Stomach smooth muscle (tissue), 2 donors: ENCODE results near the gene KIAA2012.
"Not testable (repeated sequence)": the region's sequence is repeated elsewhere in the genome, so short reads cannot be mapped to it uniquely, and the experiment has no call there.

ENCODE experiments used
- H3K27ac ChIP-seq: one replicate; pipeline ENCODE4 v1.7.0; 2013; ENCODE audit warnings: mild to moderate bottlenecking, low read length, inconsistent platforms
- H3K27me3 ChIP-seq, 2 donors: one replicate each; pipeline ENCODE4 v1.7.0; 2013; ENCODE audit warnings: low read length in 2 of 2; ENCODE audit not compliant: insufficient read depth in 2 of 2, control insufficient read depth in 1 of 2
- H3K36me3 ChIP-seq, 2 donors: one replicate each; pipeline ENCODE4 v1.7.0; 2013; ENCODE audit warnings: low read length in 2 of 2; ENCODE audit not compliant: control insufficient read depth in 2 of 2, insufficient read depth in 2 of 2
- H3K4me1 ChIP-seq: one replicate; pipeline ENCODE4 v1.7.0; 2013; ENCODE audit warnings: low read length; ENCODE audit not compliant: control insufficient read depth, insufficient read depth
- H3K4me3 ChIP-seq, 2 donors: one replicate each; pipeline ENCODE4 v1.7.0; 2013; ENCODE audit warnings: low read length in 2 of 2
- H3K9ac ChIP-seq, 2 donors: one replicate each; pipeline ENCODE4 v1.7.0; 2013; ENCODE audit warnings: low read length in 2 of 2, mild to moderate bottlenecking in 1 of 2
- H3K9me3 ChIP-seq, 2 donors: one replicate each; pipeline ENCODE4 v1.7.0; 2013; ENCODE audit warnings: low read length in 2 of 2; ENCODE audit not compliant: control insufficient read depth in 2 of 2
- donor health status: healthy.
- donor health status: Pancreatic carcinoma.

KIAA2012 gene

GRCh38 chr2:202133909-202134265 lies 60.8 kb downstream of the KIAA2012 start:
- peaks cover 10% of the 10 kb centered on the region for H3K4me1 ChIP-seq
- H3K27me3 ChIP-seq, result no peaks in the 10 kb centered on the region
- no peak overlapping the region for H3K4me3 ChIP-seq
- H3K27ac ChIP-seq, result no peak overlapping the region
- H3K9ac ChIP-seq, result no peak overlapping the region
- no peaks in the 10 kb centered on the region for H3K36me3 ChIP-seq
- no peaks in the 10 kb centered on the region for H3K9me3 ChIP-seq

DNA sequence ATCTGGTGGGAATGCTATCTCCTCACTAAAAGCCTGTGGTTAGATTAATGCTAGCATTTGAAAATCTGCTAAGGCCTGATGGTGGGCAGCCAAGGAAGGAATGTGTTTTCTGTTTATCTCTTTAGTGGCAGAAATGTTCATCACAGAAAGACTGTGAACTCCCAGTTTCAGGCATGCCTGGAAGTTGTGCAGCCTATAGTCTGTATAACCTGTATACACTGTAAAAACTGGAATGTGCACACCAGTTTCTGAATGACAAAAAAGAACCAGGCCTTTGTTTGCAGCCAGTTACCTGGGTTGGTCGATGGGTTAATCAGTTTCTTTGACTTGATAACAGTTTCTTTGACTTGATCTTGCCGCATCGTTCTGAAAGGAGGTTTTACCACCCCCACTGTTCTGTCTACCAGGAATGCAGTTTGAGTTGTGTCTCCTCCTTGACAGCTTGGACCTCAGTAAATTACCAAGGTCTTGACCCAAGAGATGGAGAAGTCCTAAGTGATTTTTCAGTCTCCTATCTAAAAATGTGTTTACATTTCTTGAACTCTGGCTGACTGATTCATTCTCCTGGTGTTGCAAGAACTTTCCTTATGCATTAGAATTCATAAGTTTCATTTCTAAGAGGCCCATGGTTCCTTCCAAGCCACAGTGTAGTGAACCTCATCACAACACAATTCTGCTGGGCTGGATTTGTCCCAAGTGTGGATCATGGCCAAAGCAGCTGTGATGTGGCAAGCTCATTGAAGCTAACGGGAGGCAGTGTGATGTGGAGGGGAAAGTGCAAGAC lies 62.2 kb downstream of the KIAA2012 start:
- no peak overlapping the region for H3K27ac ChIP-seq
- H3K4me3 ChIP-seq, result no peak overlapping the region
- H3K4me1 ChIP-seq, result peaks cover 14% of the 10 kb centered on the region
- H3K9ac ChIP-seq, result no peak overlapping the region
- H3K9me3 ChIP-seq, result no peaks in the 10 kb centered on the region
- no peaks in the 10 kb centered on the region for H3K36me3 ChIP-seq
- H3K27me3 ChIP-seq, result no peaks in the 10 kb centered on the region

GRCh38 chr2:202136039-202136438 lies 63.0 kb downstream of the KIAA2012 start:
- not testable (repeated sequence) for H3K4me3 ChIP-seq, H3K9ac ChIP-seq, H3K9me3 ChIP-seq, H3K36me3 ChIP-seq, H3K27me3 ChIP-seq, H3K27ac ChIP-seq
- H3K4me1 ChIP-seq, result peaks cover 14% of the 10 kb centered on the region

GRCh38 chr2:202136526-202136925 lies 63.5 kb downstream of the KIAA2012 start:
- Histone ChIP-seq H3K27me3 (no peaks in the 10 kb centered on the region), H3K9ac (no peak overlapping the region), H3K4me1 (peaks cover 14% of the 10 kb centered on the region), H3K4me3 (no peak overlapping the region), H3K36me3 (no peaks in the 10 kb centered on the region), H3K9me3 (no peaks in the 10 kb centered on the region), H3K27ac (no peak overlapping the region)

DNA sequence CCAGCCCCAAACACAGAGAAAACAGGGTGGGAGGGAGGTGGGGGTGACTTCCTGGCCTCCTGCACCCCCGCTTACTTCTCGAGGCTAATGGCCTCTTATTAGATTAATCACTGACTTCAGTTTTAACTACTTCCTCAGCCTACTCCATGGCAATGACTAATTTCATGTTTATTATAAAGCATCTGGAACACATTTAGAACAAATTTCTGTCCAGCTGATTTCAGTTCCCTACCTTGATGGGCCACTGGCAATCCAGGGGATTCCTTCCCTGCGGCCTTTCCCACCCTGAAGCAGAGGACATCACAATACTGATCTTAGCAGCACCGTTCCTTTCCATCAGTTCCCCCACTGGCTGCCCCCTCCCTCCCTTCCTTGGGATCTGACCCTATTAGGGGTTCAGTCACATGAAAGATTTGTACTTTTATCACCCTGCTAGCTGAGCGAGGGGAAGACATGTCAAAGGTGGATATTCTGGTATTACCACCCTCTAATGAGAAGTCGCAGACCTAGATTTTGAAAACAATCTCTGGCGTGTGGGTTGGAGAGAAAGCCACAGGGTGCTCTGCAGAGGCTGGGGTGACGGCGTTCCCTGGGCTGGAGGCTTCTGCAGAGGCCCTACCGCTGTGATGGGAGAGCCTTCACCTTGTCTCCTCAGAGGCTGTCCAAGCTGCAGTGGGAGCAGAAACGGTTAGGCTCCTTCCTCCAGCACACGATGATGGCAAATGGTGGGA lies 67.6 kb downstream of the KIAA2012 start:
- Histone ChIP-seq H3K9me3 (no peaks in the 10 kb centered on the region), H3K4me3 (no peak overlapping the region), H3K36me3 (no peaks in the 10 kb centered on the region), H3K27ac (no peak overlapping the region), H3K4me1 (peaks cover 11% of the 10 kb centered on the region), H3K9ac (no peak overlapping the region), H3K27me3 (no peaks in the 10 kb centered on the region)

- Histone ChIP-seq H3K9me3 (no peaks in the 10 kb centered on the region), H3K27me3 (no peaks in the 10 kb centered on the region), H3K4me3 (no peak overlapping the region), H3K9ac (no peak overlapping the region), H3K36me3 (no peaks in the 10 kb centered on the region), H3K27ac (no peak overlapping the region), H3K4me1 (peaks cover 7% of the 10 kb centered on the region)
Measured at GRCh38 chr2:202141329-202141947, 68.4 kb downstream of the KIAA2012 start.

DNA sequence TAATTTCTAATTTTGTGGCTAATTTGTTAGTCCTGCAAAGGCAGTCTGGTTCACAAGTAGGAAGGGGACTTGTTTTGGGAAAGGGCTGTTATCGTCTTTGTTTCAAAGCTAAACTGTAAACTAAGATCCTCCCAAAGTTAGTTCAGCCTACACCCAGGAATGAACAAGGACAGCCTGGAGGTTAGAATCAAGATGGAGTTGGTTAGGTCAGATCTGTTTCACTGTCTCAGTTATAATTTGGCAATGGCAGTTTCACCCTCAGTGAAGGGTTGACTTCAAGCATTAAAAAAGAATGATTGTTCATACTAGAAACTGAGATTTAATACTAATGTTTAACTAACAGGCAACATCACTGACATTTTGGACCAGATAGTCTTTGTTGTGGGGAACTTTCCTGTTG lies 69.5 kb downstream of the KIAA2012 start:
- Histone ChIP-seq H3K9me3 (no peaks in the 10 kb centered on the region), H3K4me1 (peaks cover 3% of the 10 kb centered on the region), H3K27ac (no peak overlapping the region), H3K4me3 (no peak overlapping the region), H3K27me3 (no peaks in the 10 kb centered on the region), H3K9ac (no peak overlapping the region), H3K36me3 (no peaks in the 10 kb centered on the region)

DNA sequence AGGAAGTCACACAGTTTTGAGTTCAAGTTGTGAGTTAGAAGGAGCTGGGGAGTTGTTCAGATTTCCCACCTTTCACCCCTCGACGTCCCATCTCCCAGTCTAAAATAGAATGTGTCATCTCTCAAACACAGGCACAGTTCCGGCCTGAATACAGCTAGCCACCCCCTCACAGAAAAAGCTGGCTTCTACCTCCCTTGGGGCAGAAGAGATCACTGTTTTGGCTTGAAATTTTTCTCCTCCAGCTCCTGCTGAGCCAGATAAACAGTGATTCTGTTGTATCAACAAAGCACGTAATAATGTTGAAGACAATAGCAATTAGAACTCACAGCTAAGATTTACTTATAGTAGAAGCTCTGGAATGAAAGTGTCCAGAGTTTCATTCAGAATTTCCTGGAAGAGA lies 74.7 kb downstream of the KIAA2012 start:
- Histone ChIP-seq H3K27ac (no peak overlapping the region), H3K9me3 (no peaks in the 10 kb centered on the region), H3K27me3 (no peaks in the 10 kb centered on the region), H3K4me3 (no peak overlapping the region), H3K4me1 (peaks cover 9% of the 10 kb centered on the region), H3K36me3 (no peaks in the 10 kb centered on the region), H3K9ac (no peak overlapping the region)

DNA sequence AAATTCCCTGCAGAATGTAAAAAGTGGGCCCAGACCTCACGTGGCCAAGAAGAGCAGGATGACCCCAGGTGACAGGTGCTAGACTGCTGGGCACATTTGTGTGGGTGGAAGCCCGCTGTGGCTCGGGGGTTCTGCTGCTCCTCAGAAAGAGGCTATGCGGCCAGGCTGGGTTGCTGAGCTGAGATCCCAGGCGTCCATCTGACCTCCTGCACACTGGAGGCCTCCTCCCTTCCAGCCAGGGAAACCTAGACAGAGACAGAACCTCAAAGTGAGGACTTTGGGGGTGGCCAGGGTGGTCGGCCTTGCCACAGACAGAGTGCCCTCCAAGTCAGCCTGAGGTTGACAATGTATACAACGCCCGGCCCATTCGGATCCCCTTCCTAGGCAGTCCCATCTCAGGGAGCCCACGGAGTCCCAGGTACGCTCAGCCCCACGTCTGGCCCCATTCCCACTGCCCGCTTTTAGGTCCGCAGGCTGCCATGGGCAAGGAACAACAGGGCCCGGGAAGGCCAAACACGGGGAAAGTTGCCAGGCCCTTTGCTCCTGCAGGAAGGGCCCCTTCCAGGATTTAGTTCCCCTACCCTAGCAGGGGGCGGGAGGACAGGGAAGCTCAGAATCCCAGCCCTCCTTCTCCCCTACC lies 75.6 kb downstream of the KIAA2012 start:
- H3K36me3 ChIP-seq, result no peaks in the 10 kb centered on the region
- no peak overlapping the region for H3K9ac ChIP-seq
- no peak overlapping the region for H3K4me3 ChIP-seq
- H3K27me3 ChIP-seq, result no peaks in the 10 kb centered on the region
- H3K4me1 ChIP-seq, result peaks cover 10% of the 10 kb centered on the region
- H3K9me3 ChIP-seq, result no peaks in the 10 kb centered on the region
- H3K27ac ChIP-seq, result peak overlapping the region; percentile 11

DNA sequence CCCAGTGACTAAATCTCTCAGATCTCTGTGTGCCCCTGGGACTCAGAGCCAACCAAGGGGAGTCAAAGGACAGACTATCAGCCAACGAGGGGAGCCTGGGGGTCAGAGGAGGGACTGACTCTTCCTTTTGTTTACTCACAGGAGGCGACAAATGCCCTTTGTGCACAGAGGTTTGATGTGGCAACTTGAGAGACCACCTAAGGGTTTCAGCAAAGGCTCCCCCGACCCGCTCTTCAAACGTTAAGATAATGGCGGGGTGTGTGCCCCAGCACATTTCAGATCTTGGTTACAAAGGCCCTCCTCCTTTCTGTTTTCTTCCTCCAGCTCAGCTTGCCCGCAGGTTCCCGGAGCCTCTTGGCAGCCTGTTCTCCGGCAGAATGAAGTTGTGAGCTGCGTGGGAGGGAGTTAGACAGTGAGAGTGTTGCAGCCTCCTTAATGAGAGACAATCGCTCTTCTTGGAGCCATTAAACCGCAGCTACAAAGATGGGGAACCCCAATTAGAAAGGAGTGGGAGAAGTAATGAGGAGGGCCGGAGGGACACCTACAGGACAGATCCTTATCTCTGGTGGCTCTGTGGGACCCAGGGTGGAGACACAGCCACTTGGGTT lies 76.2 kb downstream of the KIAA2012 start:
- Histone ChIP-seq H3K9ac (no peak overlapping the region), H3K4me1 (peaks cover 14% of the 10 kb centered on the region), H3K27me3 (no peaks in the 10 kb centered on the region), H3K27ac (peak overlapping the region; percentile 11), H3K4me3 (no peak overlapping the region), H3K9me3 (no peaks in the 10 kb centered on the region), H3K36me3 (no peaks in the 10 kb centered on the region)
